Middle frontal gyrus (tissue), 1 donor: ENCODE measurements around the gene CACNA1C.

Experiments used
- DNase-seq: peaks from one replicate; pipeline ENCODE4 v3.0.0-alpha.2; 2015; ENCODE audit warnings: low spot score; ENCODE audit errors: extremely low spot score

CACNA1C gene

GRCh38 chr12:2541631-2542204, 488.9 kb downstream of the CACNA1C start:
- DNase-seq, result no peak

- DNase-seq, result no peak
Observed at GRCh38 chr12:2543801-2544200, 491.0 kb downstream of the CACNA1C start.

- no peak for DNase-seq
Observed at GRCh38 chr12:2544230-2544629, 491.4 kb downstream of the CACNA1C start.

GRCh38 chr12:2547273-2548044, 494.7 kb downstream of the CACNA1C start:
- DNase-seq, result no peak

GRCh38 chr12:2548081-2548480, 495.3 kb downstream of the CACNA1C start:
- no peak for DNase-seq

- no peak for DNase-seq
Observed at GRCh38 chr12:2550561-2551411, 498.0 kb downstream of the CACNA1C start.

GRCh38 chr12:2551412-2551900, 498.7 kb downstream of the CACNA1C start:
- DNase-seq, result no peak

- DNase-seq, result no peak
Observed at GRCh38 chr12:2552000-2552756, 499.4 kb downstream of the CACNA1C start.

GRCh38 chr12:2553388-2554126, 500.8 kb downstream of the CACNA1C start:
- DNase-seq, result no peak

GRCh38 chr12:2555487-2556082, 502.8 kb downstream of the CACNA1C start:
- no peak for DNase-seq

GRCh38 chr12:2557597-2557996, 504.8 kb downstream of the CACNA1C start:
- DNase-seq, result no peak

GRCh38 chr12:2559931-2560330, 507.1 kb downstream of the CACNA1C start:
- no peak for DNase-seq

- DNase-seq, result no peak
Observed at GRCh38 chr12:2560356-2560755, 507.6 kb downstream of the CACNA1C start.

- DNase-seq, result no peak
Observed at GRCh38 chr12:2561367-2561766, 508.6 kb downstream of the CACNA1C start.

- DNase-seq, result no peak
Observed at GRCh38 chr12:2562400-2562799, 509.6 kb downstream of the CACNA1C start.

GRCh38 chr12:2563709-2564108, 510.9 kb downstream of the CACNA1C start:
- DNase-seq, result no peak

GRCh38 chr12:2566161-2566560, 513.4 kb downstream of the CACNA1C start:
- no peak for DNase-seq

GRCh38 chr12:2567711-2568110, 514.9 kb downstream of the CACNA1C start:
- no peak for DNase-seq

GRCh38 chr12:2570562-2570961, 517.8 kb downstream of the CACNA1C start:
- DNase-seq, result no peak

- DNase-seq, result no peak
Observed at GRCh38 chr12:2574355-2574935, 521.7 kb downstream of the CACNA1C start.
